H1 (cell line): ENCODE measurements around the gene VPS13A. TPM values are rescaled to one million over a fixed set of nuclear protein-coding genes. Genes with fewer than 3 reads are reported as not detected.

Experiments used
- CTCF ChIA-PET: fragments of 300-600 bp; sonication (Branson Sonifier 250); formaldehyde crosslinking; loops from one replicate; lab custom pipeline; 2021; ENCODE audit not compliant: partially characterized antibody; lab: Charles Lee
- POLR2A ChIA-PET: fragments of 300-600 bp; sonication (Branson Sonifier 250); formaldehyde crosslinking; loops from one replicate; lab custom pipeline; 2021; ENCODE audit warnings: inconsistent platforms; ENCODE audit not compliant: partially characterized antibody; lab: Charles Lee
- DNase-seq, 2 experiments: peaks; one replicate each; pipeline versions ENCODE4 v3.0.0 to v3.0.0-alpha.2; 2010 to 2022; ENCODE audit warnings: low spot score in 2 of 2, low read depth in 1 of 2, mixed read lengths in 1 of 2
- FAIRE-seq: peaks from 2 replicates; lab custom pipeline; 2011; peaks lifted over from hg19 to GRCh38; lab: Jason Lieb, UNC
- H2AFZ ChIP-seq: 2 replicates; pipeline ENCODE4 v1.8.1; 2012; ENCODE audit warnings: low read length, inconsistent platforms
- H2AK5ac ChIP-seq: 2 replicates; pipeline ENCODE4 v1.6.1; 2013; ENCODE audit warnings: low read depth, low read length
- H2BK120ac ChIP-seq: replicated peaks from 2 replicates; pipeline ENCODE3; 2013; ENCODE audit warnings: low read depth, low read length, inconsistent platforms
- H2BK12ac ChIP-seq: 2 replicates; pipeline ENCODE4 v1.6.1; 2013; ENCODE audit warnings: low read depth, low read length
- H2BK15ac ChIP-seq: 2 replicates; pipeline ENCODE4 v1.6.1; 2013; ENCODE audit warnings: low read length
- H2BK20ac ChIP-seq: 2 replicates; pipeline ENCODE4 v1.6.1; 2013; ENCODE audit warnings: low read length
- H2BK5ac ChIP-seq: 2 replicates; pipeline ENCODE4 v1.6.1; 2013; ENCODE audit warnings: low read depth, low read length
- H3K14ac ChIP-seq: 2 replicates; pipeline ENCODE4 v1.6.1; 2013; ENCODE audit warnings: inconsistent platforms; ENCODE audit not compliant: insufficient read length
- H3K18ac ChIP-seq: 2 replicates; pipeline ENCODE4 v1.6.1; 2013; ENCODE audit warnings: low read length; ENCODE audit errors: extremely low read depth
- H3K23ac ChIP-seq: 2 replicates; pipeline ENCODE4 v1.6.1; 2013; ENCODE audit warnings: inconsistent platforms; ENCODE audit not compliant: insufficient read length
- H3K23me2 ChIP-seq: 2 replicates; pipeline ENCODE4 v1.6.1; 2013; ENCODE audit warnings: low read depth, low read length
- H3K27ac ChIP-seq: 2 replicates; pipeline ENCODE4 v1.6.1; 2011; ENCODE audit warnings: low read depth, low read length, inconsistent platforms
- H3K27me3 ChIP-seq, 4 experiments: replicated peaks in 1 of 4; 1 replicate in 1 of 4; 2 replicates in 3 of 4; pipeline versions ENCODE4 v1.6.1 to v1.8.1; 2011 to 2013; ENCODE audit warnings: low read length in 3 of 4, mild to moderate bottlenecking in 3 of 4, inconsistent platforms in 2 of 4, mixed read lengths in 2 of 4, moderate library complexity in 1 of 4; ENCODE audit not compliant: control insufficient read depth in 3 of 4, insufficient read depth in 3 of 4; ENCODE audit errors: extremely low read depth in 1 of 4
- H3K36me3 ChIP-seq, 4 experiments: 2 replicates each; pipeline versions ENCODE4 v1.6.1 to v1.8.1; 2011 to 2013; ENCODE audit warnings: mild to moderate bottlenecking in 4 of 4, low read length in 3 of 4, moderate library complexity in 2 of 4, control low read depth in 1 of 4, inconsistent platforms in 1 of 4; ENCODE audit not compliant: insufficient read depth in 4 of 4, control insufficient read depth in 2 of 4
- H3K4ac ChIP-seq: replicated peaks from 2 replicates; pipeline ENCODE3; 2013; ENCODE audit warnings: low read length, low read depth, mixed read lengths, inconsistent platforms; ENCODE audit not compliant: insufficient read length
- H3K4me1 ChIP-seq, 4 experiments: replicated peaks in 1 of 4; 1 replicate in 1 of 4; 2 replicates in 3 of 4; pipeline versions ENCODE4 v1.6.1 to v1.8.1; 2011 to 2013; ENCODE audit warnings: low read length in 3 of 4, inconsistent platforms in 2 of 4, mixed read lengths in 1 of 4; ENCODE audit not compliant: insufficient read depth in 4 of 4, control insufficient read depth in 3 of 4
- H3K4me2 ChIP-seq, 2 experiments: 2 replicates each; pipeline versions ENCODE4 v1.6.1 to v1.8.1; 2011 to 2013; ENCODE audit warnings: low read depth in 2 of 2, low read length in 2 of 2, control low read depth in 1 of 2, inconsistent platforms in 1 of 2, mild to moderate bottlenecking in 1 of 2; ENCODE audit not compliant: insufficient read depth in 1 of 2
- H3K4me3 ChIP-seq, 4 experiments: fragments of 200-600, 300-600 bp in 1 of 4; sonication (generic), shearing (Covaris generic), sonication (Bioruptor Twin) in 1 of 4; 2 replicates each; pipeline versions ENCODE4 v1.5.1 to v1.8.1; 2011 to 2016; ENCODE audit warnings: low read length in 4 of 4, low read depth in 3 of 4, control low read depth in 2 of 4, inconsistent platforms in 2 of 4, mild to moderate bottlenecking in 2 of 4, mixed read lengths in 1 of 4, moderate library complexity in 1 of 4; ENCODE audit not compliant: insufficient read depth in 2 of 4; ENCODE audit errors: extremely low read depth in 1 of 4
- H3K56ac ChIP-seq: replicated peaks from 2 replicates; pipeline ENCODE3; 2013; ENCODE audit warnings: low read depth, mild to moderate bottlenecking, mixed read lengths, low read length, inconsistent platforms; ENCODE audit not compliant: insufficient read length
- H3K79me1 ChIP-seq: 2 replicates; pipeline ENCODE4 v1.6.1; 2013; ENCODE audit warnings: low read depth, low read length, control low read depth
- H3K79me2 ChIP-seq, 2 experiments: 2 replicates each; pipeline versions ENCODE4 v1.6.1 to v1.8.1; 2012 to 2013; ENCODE audit warnings: low read length in 2 of 2, mild to moderate bottlenecking in 2 of 2, inconsistent platforms in 1 of 2; ENCODE audit not compliant: insufficient read depth in 2 of 2, control insufficient read depth in 1 of 2
- H3K9ac ChIP-seq, 4 experiments: replicated peaks in 1 of 4; 1 replicate in 1 of 4; 2 replicates in 3 of 4; pipeline versions ENCODE4 v1.6.1 to v1.8.1; 2011 to 2013; ENCODE audit warnings: low read depth in 3 of 4, low read length in 3 of 4, control low read depth in 2 of 4, mild to moderate bottlenecking in 2 of 4, moderate library complexity in 2 of 4, inconsistent platforms in 1 of 4; ENCODE audit errors: extremely low read depth in 1 of 4
- H3K9me3 ChIP-seq, 2 experiments: 2 replicates each; pipeline versions ENCODE4 v1.6.1 to v1.8.1; 2012 to 2013; ENCODE audit warnings: mild to moderate bottlenecking in 2 of 2, moderate library complexity in 2 of 2, control low read depth in 1 of 2, inconsistent platforms in 1 of 2, low read depth in 1 of 2, low read length in 1 of 2, mixed read lengths in 1 of 2; ENCODE audit not compliant: insufficient read depth in 2 of 2
- H4K20me1 ChIP-seq, 2 experiments: replicated peaks in 1 of 2; 2 replicates each; pipeline versions ENCODE3 to v1.8.1; 2011 to 2013; ENCODE audit warnings: inconsistent platforms in 2 of 2, low read length in 2 of 2, mild to moderate bottlenecking in 1 of 2; ENCODE audit not compliant: insufficient read depth in 2 of 2, control insufficient read depth in 1 of 2
- H4K5ac ChIP-seq: 2 replicates; pipeline ENCODE4 v1.6.1; 2013; ENCODE audit warnings: low read length, low read depth, mixed read lengths, inconsistent platforms; ENCODE audit not compliant: insufficient read length
- H4K8ac ChIP-seq: 2 replicates; pipeline ENCODE4 v1.8.0; 2013; ENCODE audit warnings: mild to moderate bottlenecking, moderate library complexity, low read length, inconsistent platforms; ENCODE audit not compliant: insufficient read depth; ENCODE audit errors: extremely low read depth
- H4K91ac ChIP-seq: replicated peaks from 2 replicates; pipeline ENCODE3; 2013; ENCODE audit warnings: low read length, mixed read lengths, inconsistent platforms; ENCODE audit not compliant: insufficient read length
- BACH1 ChIP-seq: IDR thresholded peaks from 2 replicates; pipeline ENCODE4 v1.6.1; 2012; ENCODE audit warnings: low read length, improper control_type of control experiment
- JUND ChIP-seq: IDR thresholded peaks from 2 replicates; pipeline ENCODE4 v1.6.1; 2011; ENCODE audit warnings: mild to moderate bottlenecking, improper control_type of control experiment, low read length
- KDM1A ChIP-seq: fragments of 200-600, 300-600 bp; sonication (generic); IDR thresholded peaks from 2 replicates; pipeline ENCODE4 v1.7.1; 2016; ENCODE audit warnings: mild to moderate bottlenecking, low read length, borderline replicate concordance
- RAD21 ChIP-seq, 2 experiments: IDR thresholded peaks in 1 of 2; conservative IDR thresholded peaks in 1 of 2; 2 replicates each; pipeline ENCODE4 v1.6.1; 2011; ENCODE audit warnings: low read depth in 2 of 2, low read length in 2 of 2, improper control_type of control experiment in 1 of 2, inconsistent platforms in 1 of 2, mild to moderate bottlenecking in 1 of 2, moderate library complexity in 1 of 2
- WGBS, 2 experiments: shearing (Covaris generic) in 1 of 2; methylation state at CpG; one replicate each; pipeline versions ENCODE4 v1.1.6 to v1.1.7; 2013 to 2015; ENCODE audit warnings: low lambda C conversion rate in 2 of 2, mixed read lengths in 2 of 2, inconsistent platforms in 1 of 2, low coverage in 1 of 2, missing lambda C conversion rate in 1 of 2; ENCODE audit not compliant: insufficient replicate concordance in 2 of 2, insufficient coverage in 1 of 2, insufficient read length in 1 of 2; ENCODE audit errors: extremely low coverage in 1 of 2, missing lambda C conversion rate in 1 of 2; 5-methylcytosine and 5-hydroxymethylcytosine counted together
- polyA plus RNA-seq, 7 experiments: library from polyadenylated mRNA; depleted of rRNA in 3 of 7; stranded (reverse) in 5 of 7; unstranded in 2 of 7; fragments of >200 nt in 5 of 7; fragments of 200-250 nt in 2 of 7; gene quantifications; 1 replicate in 5 of 7; 2 replicates in 1 of 7; 4 replicates in 1 of 7; pipeline versions ENCODE4 v1.2.1 to v1.2.3, GENCODE V29; 2011 to 2013; ENCODE audit warnings: missing spikeins in 2 of 7, mixed read lengths in 2 of 7
- total RNA-seq: library from RNA; stranded (reverse); fragmentation: NEBNext Ultra II Directional; extraction: Animal tissue kit (Norgen Biotek cat#: 25700); gene quantifications from 2 replicates; pipeline ENCODE4 v1.2.1, GENCODE V29; 2021
- TF ChIP-seq, protein P1 (sequence below), 3 experiments: IDR thresholded peaks; 1 replicate in 2 of 3; 2 replicates in 1 of 3; pipeline versions ENCODE4 v1.5.1 to v1.6.1; 2011; ENCODE audit warnings: low read length in 3 of 3, mild to moderate bottlenecking in 3 of 3, inconsistent platforms in 2 of 3, low read depth in 1 of 3, moderate library complexity in 1 of 3; ENCODE audit not compliant: insufficient read depth in 1 of 3; ENCODE audit errors: control extremely low read depth in 1 of 3

The VPS13A gene
- total and polyA plus RNA-seq, 2 of the 8 experiments (the other 6 are each of a cell fraction or from before 2014, with no cell fraction given) = 6.0 to 36.5 TPM

DNA sequence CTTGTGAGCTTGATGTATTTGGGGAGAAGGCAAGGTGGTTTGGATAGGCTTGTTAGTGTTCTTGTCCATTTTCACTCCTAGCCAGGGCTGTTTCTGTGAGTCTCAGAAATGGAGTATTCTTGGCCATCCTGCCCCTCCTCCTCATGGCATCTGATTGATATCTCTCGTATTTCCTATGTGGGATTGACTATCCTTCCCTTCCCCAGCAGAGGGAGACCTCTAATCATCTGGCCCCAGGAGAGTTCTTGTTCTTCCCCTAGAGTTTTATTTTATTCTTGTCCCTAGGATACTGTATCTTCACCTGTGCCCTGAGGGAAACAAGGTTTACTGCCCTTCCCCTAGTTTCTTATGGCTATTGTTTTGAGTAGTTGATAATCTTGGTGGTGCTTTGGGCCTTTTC is 114.4 kb downstream of the VPS13A start:
- Histone ChIP-seq H4K91ac (no peak overlapping the region), H3K4me1 (peaks cover 0 to 11% (median 2%) of the 10 kb centered on the region in 4 experiments; a peak in 4 of 7 replicates), H3K4me2 (peak overlapping the region in 1 of 2 experiments; percentile 32; a peak in 1 of 4 replicates), H2BK20ac (no peak overlapping the region), H2BK12ac (0 out of 2 replicates have a peak overlapping the region, but pooled peaks have one; percentile 10), H2BK5ac (no peak overlapping the region), H4K5ac (no peak overlapping the region), H3K9ac (no peak overlapping the region), H3K27me3 (no peaks in the 10 kb centered on the region), H3K9me3 (no peaks in the 10 kb centered on the region; a peak in 1 of 4 replicates), H2BK15ac (no peak overlapping the region), H3K27ac (no peak overlapping the region), H4K20me1 (no peaks in the 10 kb centered on the region), H4K8ac (no peak overlapping the region), H3K56ac (no peak overlapping the region), H3K79me1 (no peaks in the 10 kb centered on the region), H3K18ac (no peak overlapping the region), H3K4ac (no peak overlapping the region), H3K23me2 (no peaks in the 10 kb centered on the region), H2BK120ac (no peak overlapping the region), H3K79me2 (0 out of 4 replicates have a peak, but pooled peaks cover 0 to 2% of the 10 kb centered on the region in 2 experiments), H3K4me3 (no peak overlapping the region), H3K14ac (no peak overlapping the region), H2AK5ac (no peak overlapping the region), H2AFZ (no peak overlapping the region), H3K23ac (no peak overlapping the region), H3K36me3 (peaks cover 0 to 3% (median 1%) of the 10 kb centered on the region in 4 experiments; a peak in 3 of 8 replicates)
- CTCF ChIA-PET = interaction anchor here (0.6 to 2.9 kb wide), 27 partner anchors 9 to 480 kb away, joined by 3 to 34 read pairs (median 4); no protein-coding TSS in a partner anchor
- 47% methylated on average over 1 of the region's 1 CpG; no CpG with 5 or more reads in 1 of the 2 experiments for WGBS, 2 experiments
- POLR2A ChIA-PET = no interaction called here
- TF ChIP-seq, protein P1, sequence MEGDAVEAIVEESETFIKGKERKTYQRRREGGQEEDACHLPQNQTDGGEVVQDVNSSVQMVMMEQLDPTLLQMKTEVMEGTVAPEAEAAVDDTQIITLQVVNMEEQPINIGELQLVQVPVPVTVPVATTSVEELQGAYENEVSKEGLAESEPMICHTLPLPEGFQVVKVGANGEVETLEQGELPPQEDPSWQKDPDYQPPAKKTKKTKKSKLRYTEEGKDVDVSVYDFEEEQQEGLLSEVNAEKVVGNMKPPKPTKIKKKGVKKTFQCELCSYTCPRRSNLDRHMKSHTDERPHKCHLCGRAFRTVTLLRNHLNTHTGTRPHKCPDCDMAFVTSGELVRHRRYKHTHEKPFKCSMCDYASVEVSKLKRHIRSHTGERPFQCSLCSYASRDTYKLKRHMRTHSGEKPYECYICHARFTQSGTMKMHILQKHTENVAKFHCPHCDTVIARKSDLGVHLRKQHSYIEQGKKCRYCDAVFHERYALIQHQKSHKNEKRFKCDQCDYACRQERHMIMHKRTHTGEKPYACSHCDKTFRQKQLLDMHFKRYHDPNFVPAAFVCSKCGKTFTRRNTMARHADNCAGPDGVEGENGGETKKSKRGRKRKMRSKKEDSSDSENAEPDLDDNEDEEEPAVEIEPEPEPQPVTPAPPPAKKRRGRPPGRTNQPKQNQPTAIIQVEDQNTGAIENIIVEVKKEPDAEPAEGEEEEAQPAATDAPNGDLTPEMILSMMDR (IDR thresholded peaks at IDR 0.05; ENCODE audit: control extremely low read depth in 1 of 3, insufficient read depth in 1 of 3, low read depth in 1 of 3, low read length in 3 of 3) = peak in 2 of 3 experiments; percentile 62 to 71; a peak in 3 of 4 replicates
- TF ChIP-seq KDM1A = no peak
- TF ChIP-seq BACH1 = no peak
- peak; percentile 68 to 74 for TF ChIP-seq RAD21 (IDR thresholded peaks at IDR 0.05 in 1 of 2, conservative IDR thresholded peaks at IDR 0.05 in 1 of 2; ENCODE audit: low read depth in 2 of 2, low read length in 2 of 2)
- TF ChIP-seq JUND = no peak
- DNase-seq (no peak), FAIRE-seq (peak; percentile 63)
